ENCODE results near the gene NPEPPS. TPM values are rescaled to one million over a fixed set of nuclear protein-coding genes. Genes with fewer than 3 reads are reported as not detected.
A peak's percentile ranks its signal among the peaks of the same experiment; 100 is the strongest.

NPEPPS gene
- total RNA-seq, 1 experiment from 2014 or later, result 63.4 TPM

DNA sequence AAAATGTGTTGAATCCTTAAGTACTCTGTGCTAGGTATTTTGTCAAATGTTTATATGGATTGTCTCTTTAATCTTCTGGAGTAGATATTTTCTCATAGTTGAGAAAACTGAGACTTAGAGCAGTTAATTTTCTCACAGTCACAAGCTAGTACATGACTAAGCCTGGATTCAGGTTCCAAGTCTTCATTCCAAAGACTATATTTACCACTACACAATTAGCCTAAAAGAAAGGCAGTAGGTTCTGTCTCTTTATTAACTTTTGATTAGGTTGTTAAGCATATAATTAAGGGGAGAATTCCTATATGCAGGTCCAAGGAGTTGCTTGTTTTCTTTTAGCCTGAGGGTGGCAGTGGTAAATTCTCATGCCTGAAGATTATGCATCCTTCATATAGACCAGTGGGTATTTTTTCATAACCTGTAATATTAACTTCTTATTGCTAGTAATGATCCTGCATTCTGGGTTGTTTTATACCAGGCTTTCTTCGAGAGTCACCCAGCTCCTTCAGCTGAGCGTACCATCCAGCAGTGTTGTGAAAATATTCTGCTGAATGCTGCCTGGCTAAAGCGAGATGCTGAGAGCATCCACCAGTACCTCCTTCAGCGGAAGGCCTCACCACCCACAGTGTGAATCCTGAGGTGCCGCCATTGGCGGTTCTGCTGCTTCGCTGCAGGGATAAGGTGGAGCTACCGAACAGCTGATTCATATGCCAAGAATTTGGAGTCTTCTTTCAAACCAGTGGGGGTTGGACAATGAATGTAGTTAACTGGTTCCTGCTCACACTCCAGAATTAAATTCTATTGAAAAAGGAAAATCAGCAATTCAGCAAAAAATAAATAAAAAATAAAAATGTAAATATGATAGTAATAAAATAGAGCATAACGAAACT, 90.6 kb downstream of the NPEPPS start:
- TF ChIP-seq CTCF (conservative IDR thresholded peaks at IDR 0.05; ENCODE audit: low read depth, low read length), result peak; percentile 21; the same call in 1 of the 2 replicates
- no peak for TF ChIP-seq EZH2 (IDR thresholded peaks at IDR 0.05; ENCODE audit: borderline replicate concordance, low read depth, low read length, poor library complexity, severe bottlenecking)
- Histone ChIP-seq H3K27ac (ENCODE audit: low read depth, low read length, poor library complexity, severe bottlenecking) (no peak overlapping the region), H3K27me3 (replicated peaks; ENCODE audit: insufficient read depth, low read depth, low read length, poor library complexity) (no peaks in the 10 kb centered on the region), H3K9me3 (ENCODE audit: low read depth, low read length, poor library complexity, severe bottlenecking) (no peaks in the 10 kb centered on the region), H3K36me3 (ENCODE audit: insufficient read depth, low read length, poor library complexity, severe bottlenecking) (peaks cover 23% of the 10 kb centered on the region), H3K4me1 (ENCODE audit: insufficient read depth, low read length, poor library complexity, severe bottlenecking) (peaks cover 12% of the 10 kb centered on the region), H3K4me3 (ENCODE audit: low read depth, low read length, poor library complexity, severe bottlenecking) (no peak overlapping the region)
- no TSS peak for BruUV-seq (replicated peaks)
- peak; percentile 73 for DNase-seq (ENCODE audit: low spot score)
- POLR2A ChIA-PET (ENCODE audit: low non-redundant PET), result no interaction called here
- CTCF ChIA-PET, result interaction anchor here (0.5 kb wide), 1 partner anchor 9 kb away, joined by 7 read pairs; no protein-coding TSS in a partner anchor
- intact Hi-C loops (cut with micrococcal nuclease; ENCODE audit: unreplicated experiment), result no loop called here

DNA sequence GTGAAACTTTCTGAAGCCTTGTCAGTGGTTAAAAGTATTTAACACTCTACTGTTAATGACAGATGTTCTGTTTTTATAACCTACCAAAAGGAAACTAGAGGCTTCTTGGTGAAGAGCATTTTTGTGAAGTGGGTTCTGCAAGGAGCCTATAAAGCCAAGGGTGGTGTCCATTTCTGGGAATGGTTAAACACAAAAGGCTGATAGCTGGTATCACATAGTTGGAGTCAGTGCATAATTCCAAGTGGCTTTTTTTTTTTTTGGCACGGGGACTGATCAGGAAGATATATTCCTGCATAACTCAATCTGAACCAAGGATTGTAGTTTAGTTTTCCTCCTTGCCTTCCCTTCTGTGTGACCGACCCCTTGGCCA, 91.3 kb downstream of the NPEPPS start:
- no peaks in the 10 kb centered on the region for H3K9me3 ChIP-seq (ENCODE audit: low read depth, low read length, poor library complexity, severe bottlenecking)
- no peaks in the 10 kb centered on the region for H3K27me3 ChIP-seq (replicated peaks; ENCODE audit: insufficient read depth, low read depth, low read length, poor library complexity)
- H3K4me3 ChIP-seq (ENCODE audit: low read depth, low read length, poor library complexity, severe bottlenecking), result no peak overlapping the region
- DNase-seq (ENCODE audit: low spot score), result no peak
- no TSS peak for BruUV-seq (replicated peaks)
- ChIA-PET CTCF (no interaction called here), POLR2A (ENCODE audit: low non-redundant PET) (no interaction called here)
- no peak overlapping the region for H3K27ac ChIP-seq (ENCODE audit: low read depth, low read length, poor library complexity, severe bottlenecking)
- peaks cover 21% of the 10 kb centered on the region for H3K36me3 ChIP-seq (ENCODE audit: insufficient read depth, low read length, poor library complexity, severe bottlenecking)
- intact Hi-C loops (cut with micrococcal nuclease; ENCODE audit: unreplicated experiment), result no loop called here
- no peak for TF ChIP-seq CTCF (conservative IDR thresholded peaks at IDR 0.05; ENCODE audit: low read depth, low read length)
- TF ChIP-seq EZH2 (IDR thresholded peaks at IDR 0.05; ENCODE audit: borderline replicate concordance, low read depth, low read length, poor library complexity, severe bottlenecking), result no peak
- H3K4me1 ChIP-seq (ENCODE audit: insufficient read depth, low read length, poor library complexity, severe bottlenecking), result peaks cover 12% of the 10 kb centered on the region

- DNase-seq (ENCODE audit: low spot score), result no peak
- no peaks in the 10 kb centered on the region for H3K27me3 ChIP-seq (replicated peaks; ENCODE audit: insufficient read depth, low read depth, low read length, poor library complexity)
- ChIA-PET POLR2A (ENCODE audit: low non-redundant PET) (no interaction called here), CTCF (no interaction called here)
- H3K4me3 ChIP-seq (ENCODE audit: low read depth, low read length, poor library complexity, severe bottlenecking), result no peak overlapping the region
- H3K9me3 ChIP-seq (ENCODE audit: low read depth, low read length, poor library complexity, severe bottlenecking), result no peaks in the 10 kb centered on the region
- H3K27ac ChIP-seq (ENCODE audit: low read depth, low read length, poor library complexity, severe bottlenecking), result no peak overlapping the region
- BruUV-seq (replicated peaks), result no TSS peak
- peaks cover 12% of the 10 kb centered on the region for H3K4me1 ChIP-seq (ENCODE audit: insufficient read depth, low read length, poor library complexity, severe bottlenecking)
- TF ChIP-seq EZH2 (IDR thresholded peaks at IDR 0.05; ENCODE audit: borderline replicate concordance, low read depth, low read length, poor library complexity, severe bottlenecking) (no peak), CTCF (conservative IDR thresholded peaks at IDR 0.05; ENCODE audit: low read depth, low read length) (no peak)
- peaks cover 4% of the 10 kb centered on the region for H3K36me3 ChIP-seq (ENCODE audit: insufficient read depth, low read length, poor library complexity, severe bottlenecking)
- intact Hi-C loops (cut with micrococcal nuclease; ENCODE audit: unreplicated experiment), result no loop called here
Observed at GRCh38 chr17:47624727-47625068, 93.8 kb downstream of the NPEPPS start.

Data from A673 (cell line).